Measurements from ENCODE around the gene ADORA3. TPM values are rescaled to one million over a fixed set of nuclear protein-coding genes. Genes with fewer than 3 reads are reported as not detected.
A peak's percentile ranks its signal among the peaks of the same experiment; 100 is the strongest.

ADORA3 gene
- polyA plus RNA-seq, 1 donor (not counting 4 experiments of a cell fraction or from before 2014, with no cell fraction given) = not detected

DNA sequence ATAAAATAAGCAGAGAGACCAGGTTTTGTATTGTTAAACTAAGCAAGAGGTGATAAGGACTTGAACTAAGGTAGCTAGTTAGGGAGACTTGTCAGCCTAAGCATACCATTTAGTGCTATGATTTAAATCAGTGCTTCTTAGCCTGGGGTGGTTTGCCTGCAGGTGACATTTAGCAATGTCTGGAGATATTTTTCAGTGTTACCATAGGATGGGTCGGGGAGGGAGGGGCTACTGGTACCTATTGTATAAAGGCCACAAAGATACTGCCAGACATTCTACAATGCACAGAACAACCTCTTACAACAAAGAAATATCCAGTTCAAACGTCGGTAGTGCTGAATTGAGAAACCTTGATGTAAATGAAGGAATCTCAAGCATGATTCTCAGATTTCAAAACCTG lies 50.9 kb downstream of the ADORA3 start:
- dilution Hi-C loops (cut with MboI; ENCODE audit: extremely low pct_ligation_motif_present, low sequenced_read_pairs) = no loop called here
- Histone ChIP-seq H3K4me2 (ENCODE audit: control insufficient read depth, extremely low read depth, insufficient read depth, low read depth, low read length) (no peak overlapping the region), H3K9ac (ENCODE audit: control insufficient read depth, extremely low read depth, insufficient read depth, low read length) (no peak overlapping the region), H3K9me3 (ENCODE audit: control insufficient read depth, low read depth, low read length) (no peaks in the 10 kb centered on the region), H3K27me3 (ENCODE audit: control insufficient read depth, extremely low read depth, insufficient read depth, low read length) (no peaks in the 10 kb centered on the region), H3K4me3 (ENCODE audit: control insufficient read depth in 2 of 3, extremely low read depth in 1 of 3, insufficient read depth in 2 of 3, low read depth in 1 of 3, low read length in 3 of 3) (no peak overlapping the region), H3K27ac (ENCODE audit: control insufficient read depth, insufficient read depth, low read length) (no peak overlapping the region), H2AFZ (ENCODE audit: control insufficient read depth, low read length) (no peak overlapping the region), H4K20me1 (ENCODE audit: control insufficient read depth, extremely low read depth, insufficient read depth, low read length) (no peaks in the 10 kb centered on the region), H3K4me1 (ENCODE audit: control insufficient read depth, extremely low read depth, insufficient read depth, low read length) (peaks cover 17% of the 10 kb centered on the region), H3K79me2 (ENCODE audit: control insufficient read depth, insufficient read depth, low read length) (peaks cover 69% of the 10 kb centered on the region), H3K36me3 (ENCODE audit: control insufficient read depth in 2 of 2, extremely low read depth in 1 of 2, insufficient read depth in 2 of 2, low read length in 2 of 2) (peaks cover 2 to 11% of the 10 kb centered on the region in 2 experiments), H3K9me1 (ENCODE audit: control insufficient read depth, extremely low read depth, insufficient read depth, low read length) (no peaks in the 10 kb centered on the region)
- DNase-seq (ENCODE audit: low read depth, low spot score) (no peak), FAIRE-seq (no peak)
- TF ChIP-seq, protein P1, sequence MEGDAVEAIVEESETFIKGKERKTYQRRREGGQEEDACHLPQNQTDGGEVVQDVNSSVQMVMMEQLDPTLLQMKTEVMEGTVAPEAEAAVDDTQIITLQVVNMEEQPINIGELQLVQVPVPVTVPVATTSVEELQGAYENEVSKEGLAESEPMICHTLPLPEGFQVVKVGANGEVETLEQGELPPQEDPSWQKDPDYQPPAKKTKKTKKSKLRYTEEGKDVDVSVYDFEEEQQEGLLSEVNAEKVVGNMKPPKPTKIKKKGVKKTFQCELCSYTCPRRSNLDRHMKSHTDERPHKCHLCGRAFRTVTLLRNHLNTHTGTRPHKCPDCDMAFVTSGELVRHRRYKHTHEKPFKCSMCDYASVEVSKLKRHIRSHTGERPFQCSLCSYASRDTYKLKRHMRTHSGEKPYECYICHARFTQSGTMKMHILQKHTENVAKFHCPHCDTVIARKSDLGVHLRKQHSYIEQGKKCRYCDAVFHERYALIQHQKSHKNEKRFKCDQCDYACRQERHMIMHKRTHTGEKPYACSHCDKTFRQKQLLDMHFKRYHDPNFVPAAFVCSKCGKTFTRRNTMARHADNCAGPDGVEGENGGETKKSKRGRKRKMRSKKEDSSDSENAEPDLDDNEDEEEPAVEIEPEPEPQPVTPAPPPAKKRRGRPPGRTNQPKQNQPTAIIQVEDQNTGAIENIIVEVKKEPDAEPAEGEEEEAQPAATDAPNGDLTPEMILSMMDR (optimal IDR thresholded peaks at IDR 0.05 in 1 of 3, IDR thresholded peaks at IDR 0.05 in 1 of 3, conservative IDR thresholded peaks at IDR 0.05 in 1 of 3; ENCODE audit: extremely low read depth in 1 of 3, insufficient read depth in 2 of 3, low read length in 3 of 3) = no peak
- no peak for TF ChIP-seq EZH2 (IDR thresholded peaks at IDR 0.05; ENCODE audit: low read length)

- H3K4me2 ChIP-seq (ENCODE audit: control insufficient read depth, extremely low read depth, insufficient read depth, low read depth, low read length) = peak overlapping the region; percentile 88
- DNase-seq (ENCODE audit: low read depth, low spot score) (no peak), FAIRE-seq (no peak)
- H3K9me1 ChIP-seq (ENCODE audit: control insufficient read depth, extremely low read depth, insufficient read depth, low read length) = no peaks in the 10 kb centered on the region
- H3K4me1 ChIP-seq (ENCODE audit: control insufficient read depth, extremely low read depth, insufficient read depth, low read length) = peaks cover 29% of the 10 kb centered on the region
- no peak overlapping the region for H2AFZ ChIP-seq (ENCODE audit: control insufficient read depth, low read length)
- peaks cover 7 to 18% of the 10 kb centered on the region in 2 experiments for H3K36me3 ChIP-seq (ENCODE audit: control insufficient read depth in 2 of 2, extremely low read depth in 1 of 2, insufficient read depth in 2 of 2, low read length in 2 of 2)
- H3K27ac ChIP-seq (ENCODE audit: control insufficient read depth, insufficient read depth, low read length) = peak overlapping the region; percentile 93
- peaks cover 89% of the 10 kb centered on the region for H3K79me2 ChIP-seq (ENCODE audit: control insufficient read depth, insufficient read depth, low read length)
- dilution Hi-C loops (cut with MboI; ENCODE audit: extremely low pct_ligation_motif_present, low sequenced_read_pairs) = no loop called here
- H3K9ac ChIP-seq (ENCODE audit: control insufficient read depth, extremely low read depth, insufficient read depth, low read length) = peak overlapping the region; percentile 98
- TF ChIP-seq EZH2 (IDR thresholded peaks at IDR 0.05; ENCODE audit: low read length) = no peak
- TF ChIP-seq, protein P1 (optimal IDR thresholded peaks at IDR 0.05 in 1 of 3, IDR thresholded peaks at IDR 0.05 in 1 of 3, conservative IDR thresholded peaks at IDR 0.05 in 1 of 3; ENCODE audit: extremely low read depth in 1 of 3, insufficient read depth in 2 of 3, low read length in 3 of 3) = no peak
- no peaks in the 10 kb centered on the region for H3K9me3 ChIP-seq (ENCODE audit: control insufficient read depth, low read depth, low read length)
- no peaks in the 10 kb centered on the region for H3K27me3 ChIP-seq (ENCODE audit: control insufficient read depth, extremely low read depth, insufficient read depth, low read length)
- peak overlapping the region; percentile 90 to 98 (median 93) for H3K4me3 ChIP-seq (ENCODE audit: control insufficient read depth in 2 of 3, extremely low read depth in 1 of 3, insufficient read depth in 2 of 3, low read depth in 1 of 3, low read length in 3 of 3)
- H4K20me1 ChIP-seq (ENCODE audit: control insufficient read depth, extremely low read depth, insufficient read depth, low read length) = peaks cover 6% of the 10 kb centered on the region
These were observed 53.2 kb downstream of the ADORA3 start for GRCh38 chr1:111450185-111450584.

Measured in keratinocyte (primary cell).